ENCODE results near the gene F7.
"Not testable (repeated sequence)": the region's sequence is repeated elsewhere in the genome, so short reads cannot be mapped to it uniquely, and the experiment has no call there.

Gene F7

GRCh38 chr13:113073942-113074341, 31.6 kb upstream of the F7 start:
- DNase-seq: no peak

GRCh38 chr13:113074401-113074800, 31.2 kb upstream of the F7 start:
- no peak for DNase-seq

- DNase-seq: no peak
These were observed 30.7 kb upstream of the F7 start for GRCh38 chr13:113074876-113075275.

GRCh38 chr13:113075711-113076110, 29.9 kb upstream of the F7 start:
- no peak for DNase-seq

GRCh38 chr13:113076681-113077401, 28.8 kb upstream of the F7 start:
- DNase-seq: no peak

GRCh38 chr13:113077566-113077952, 28.0 kb upstream of the F7 start:
- no peak for DNase-seq

GRCh38 chr13:113077953-113078901, 27.4 kb upstream of the F7 start:
- no peak for DNase-seq

GRCh38 chr13:113078902-113079780, 26.4 kb upstream of the F7 start:
- DNase-seq: no peak

- DNase-seq: not testable (repeated sequence)
These were observed 25.9 kb upstream of the F7 start for GRCh38 chr13:113079781-113080080.

- no peak for DNase-seq
These were observed 25.2 kb upstream of the F7 start for GRCh38 chr13:113080361-113080831.

- no peak for DNase-seq
These were observed 24.6 kb upstream of the F7 start for GRCh38 chr13:113080901-113081521.

- DNase-seq: no peak
These were observed 23.2 kb upstream of the F7 start for GRCh38 chr13:113082198-113083021.

GRCh38 chr13:113083022-113083373, 22.6 kb upstream of the F7 start:
- DNase-seq: no peak

- DNase-seq: no peak
These were observed 22.1 kb upstream of the F7 start for GRCh38 chr13:113083402-113084061.

GRCh38 chr13:113084094-113084942, 21.3 kb upstream of the F7 start:
- DNase-seq: no peak

- DNase-seq: no peak
These were observed 20.5 kb upstream of the F7 start for GRCh38 chr13:113084943-113085540.

- no peak for DNase-seq
These were observed 19.4 kb upstream of the F7 start for GRCh38 chr13:113086031-113086750.

GRCh38 chr13:113086991-113087922, 18.3 kb upstream of the F7 start:
- DNase-seq: no peak
